ENCODE results near the gene FBXW10. TPM values are rescaled to one million over a fixed set of nuclear protein-coding genes. Genes with fewer than 3 reads are reported as not detected.
"Not testable (repeated sequence)": the region's sequence is repeated elsewhere in the genome, so short reads cannot be mapped to it uniquely, and the experiment has no call there.

The FBXW10 gene, protein sequence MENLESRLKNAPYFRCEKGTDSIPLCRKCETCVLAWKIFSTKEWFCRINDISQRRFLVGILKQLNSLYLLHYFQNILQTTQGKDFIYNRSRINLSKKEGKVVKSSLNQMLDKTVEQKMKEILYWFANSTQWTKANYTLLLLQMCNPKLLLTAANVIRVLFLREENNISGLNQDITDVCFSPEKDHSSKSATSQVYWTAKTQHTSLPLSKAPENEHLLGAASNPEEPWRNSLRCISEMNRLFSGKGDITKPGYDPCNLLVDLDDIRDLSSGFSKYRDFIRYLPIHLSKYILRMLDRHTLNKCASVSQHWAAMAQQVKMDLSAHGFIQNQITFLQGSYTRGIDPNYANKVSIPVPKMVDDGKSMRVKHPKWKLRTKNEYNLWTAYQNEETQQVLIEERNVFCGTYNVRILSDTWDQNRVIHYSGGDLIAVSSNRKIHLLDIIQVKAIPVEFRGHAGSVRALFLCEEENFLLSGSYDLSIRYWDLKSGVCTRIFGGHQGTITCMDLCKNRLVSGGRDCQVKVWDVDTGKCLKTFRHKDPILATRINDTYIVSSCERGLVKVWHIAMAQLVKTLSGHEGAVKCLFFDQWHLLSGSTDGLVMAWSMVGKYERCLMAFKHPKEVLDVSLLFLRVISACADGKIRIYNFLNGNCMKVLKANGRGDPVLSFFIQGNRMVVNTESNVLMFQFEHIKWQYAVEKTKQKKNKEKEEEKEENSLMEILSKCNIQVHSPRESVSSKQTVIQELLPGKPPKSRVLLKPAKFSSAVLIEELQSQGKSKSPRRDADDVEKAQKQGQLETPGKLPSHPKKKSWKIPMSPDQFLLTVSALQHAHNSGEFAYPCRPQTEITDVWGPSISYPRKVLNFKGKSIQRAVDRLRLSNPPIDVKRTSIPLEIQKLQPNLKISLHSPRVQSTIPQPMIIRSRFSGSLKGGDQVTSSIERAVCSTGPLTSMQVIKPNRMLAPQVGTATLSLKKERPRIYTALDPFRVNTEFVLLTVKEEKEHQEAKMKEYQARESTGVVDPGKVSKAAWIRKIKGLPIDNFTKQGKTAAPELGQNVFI
- total RNA-seq (2014; rRNA removed; shearing (Covaris generic); ENCODE audit: low replicate concordance) = not detected in 2 replicates

DNA sequence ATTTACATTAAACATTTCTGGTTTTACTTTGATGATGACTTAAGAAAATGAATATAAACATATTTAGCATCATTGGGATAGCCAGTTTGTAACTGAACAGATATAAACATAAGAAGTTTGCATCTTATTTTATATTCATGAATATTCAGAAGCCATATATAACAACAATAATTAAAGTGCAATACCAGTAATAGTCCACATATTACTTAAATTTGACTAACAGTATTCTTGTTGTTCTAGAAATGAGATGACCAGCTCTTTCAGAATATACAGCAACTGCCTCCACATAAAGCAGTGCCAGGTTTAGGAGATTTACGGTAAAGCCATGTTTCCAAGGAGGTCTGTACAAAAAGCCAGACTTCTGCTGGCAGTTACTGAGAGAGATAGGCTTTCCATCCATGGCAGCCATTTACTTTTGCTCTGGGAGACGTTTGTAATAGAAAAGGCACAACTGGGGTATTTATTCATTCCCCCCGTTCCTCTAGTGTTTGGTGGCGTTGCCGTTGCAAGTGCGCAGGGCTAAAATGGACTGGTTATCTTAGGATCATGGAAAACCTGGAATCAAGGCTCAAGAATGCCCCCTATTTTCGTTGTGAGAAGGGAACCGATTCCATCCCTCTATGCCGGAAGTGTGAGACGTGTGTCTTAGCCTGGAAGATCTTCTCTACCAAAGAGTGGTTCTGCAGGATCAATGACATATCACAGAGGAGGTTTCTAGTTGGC, at the start of gene FBXW10:
TSS of gene FBXW10 (plus strand) at position 356 of the 723 bp plus-strand sequence. CDS start at position 547, 191 bp downstream.
- not testable (repeated sequence) for H3K4me3 ChIP-seq, H3K9me3 ChIP-seq, H3K27me3 ChIP-seq, DNase-seq, H3K36me3 ChIP-seq

DNA sequence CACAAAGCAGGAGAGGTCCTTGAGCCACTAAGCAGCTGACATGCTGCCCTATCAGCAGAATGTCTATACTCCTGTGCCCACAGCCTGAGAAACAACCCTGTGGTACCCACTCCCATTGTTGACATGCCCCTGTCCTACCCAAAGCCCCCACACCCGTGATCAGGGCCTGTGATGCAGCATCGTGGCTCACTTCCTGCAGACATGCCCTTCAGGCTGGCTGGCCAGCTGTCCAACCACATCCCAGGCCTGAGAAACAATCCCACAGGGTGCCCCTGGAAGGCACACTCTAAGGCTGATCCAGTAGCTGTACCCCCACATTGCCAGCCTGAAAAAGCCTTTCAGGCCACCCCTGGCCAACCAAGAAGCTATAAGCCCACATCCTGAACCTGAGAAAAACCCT, 48.7 kb upstream of the FBXW10 start:
- not testable (repeated sequence) for H3K27me3 ChIP-seq, H3K36me3 ChIP-seq, DNase-seq, H3K9me3 ChIP-seq, H3K4me3 ChIP-seq

DNA sequence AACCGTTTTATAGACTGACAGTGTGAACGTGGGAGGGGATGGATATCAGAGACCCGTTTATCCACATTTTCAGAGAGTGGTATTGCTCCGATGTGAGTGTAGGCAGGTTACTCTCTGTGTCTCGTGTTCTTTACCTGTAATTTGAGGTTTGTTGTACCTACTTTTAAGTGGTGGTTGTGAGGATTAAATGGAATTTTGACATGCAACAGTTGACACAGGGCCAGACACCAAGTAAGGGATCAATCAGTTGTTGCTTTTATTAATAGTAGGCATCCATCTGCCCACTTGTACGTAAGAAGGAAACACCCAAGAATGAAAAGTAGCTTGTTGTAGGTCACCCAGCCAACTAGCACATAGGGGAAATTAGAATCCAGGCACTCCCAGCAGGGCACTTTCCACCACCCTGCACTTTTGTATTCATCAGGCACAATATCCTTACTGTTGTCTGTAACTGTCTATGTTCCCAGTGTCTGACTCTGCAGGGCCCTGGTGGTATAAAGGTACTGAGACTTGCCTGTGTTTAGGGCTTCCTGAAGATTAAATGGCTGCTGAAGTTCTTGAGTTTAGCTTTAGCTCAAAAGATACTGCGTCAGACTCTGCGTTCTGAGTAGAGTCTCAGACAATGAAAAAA, 45.3 kb upstream of the FBXW10 start:
- not testable (repeated sequence) for H3K36me3 ChIP-seq, H3K27me3 ChIP-seq, DNase-seq, H3K9me3 ChIP-seq
- H3K4me3 ChIP-seq = peak overlapping the region; percentile 49

DNA sequence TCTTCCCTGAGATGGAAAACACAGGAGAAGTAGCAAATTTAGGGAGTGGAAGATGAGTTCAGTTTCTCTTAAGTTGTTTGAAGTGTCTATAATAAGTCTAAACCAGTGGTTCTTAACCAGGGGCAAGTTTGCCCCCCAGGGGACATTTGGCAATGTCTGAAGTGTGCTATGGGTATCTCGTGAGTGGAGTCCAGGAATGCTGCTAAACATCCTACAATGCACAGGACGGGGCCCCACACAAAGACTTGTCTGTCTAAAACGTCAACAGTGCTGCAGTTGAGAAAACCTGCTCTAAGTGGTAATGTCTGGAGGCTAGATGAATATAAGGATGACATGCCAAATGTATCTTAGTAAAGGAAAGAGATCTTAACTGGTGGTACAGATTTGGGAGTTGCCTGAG, 37.9 kb upstream of the FBXW10 start:
- H3K27me3 ChIP-seq, H3K9me3 ChIP-seq, H3K4me3 ChIP-seq, H3K36me3 ChIP-seq, DNase-seq: not testable (repeated sequence)

DNA sequence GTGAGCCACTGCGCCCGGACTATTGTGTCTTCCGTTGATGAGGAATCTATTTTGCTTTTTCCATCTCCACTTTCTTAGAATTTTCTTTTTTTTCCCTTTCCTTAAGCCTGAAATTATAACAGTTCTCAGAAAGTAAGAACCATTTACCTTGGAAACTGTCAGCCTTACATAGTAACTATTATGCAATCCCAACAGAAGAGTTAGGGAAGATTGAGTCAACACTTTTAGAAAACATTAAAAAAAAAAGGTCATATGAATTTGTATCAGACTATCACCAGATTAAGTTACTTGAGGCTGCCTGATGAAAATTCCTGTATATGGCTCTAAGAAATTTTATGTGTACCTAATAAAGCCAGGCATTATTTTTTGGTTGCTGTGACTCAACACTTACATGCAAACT, 35.6 kb upstream of the FBXW10 start:
- DNase-seq = not testable (repeated sequence)

DNA sequence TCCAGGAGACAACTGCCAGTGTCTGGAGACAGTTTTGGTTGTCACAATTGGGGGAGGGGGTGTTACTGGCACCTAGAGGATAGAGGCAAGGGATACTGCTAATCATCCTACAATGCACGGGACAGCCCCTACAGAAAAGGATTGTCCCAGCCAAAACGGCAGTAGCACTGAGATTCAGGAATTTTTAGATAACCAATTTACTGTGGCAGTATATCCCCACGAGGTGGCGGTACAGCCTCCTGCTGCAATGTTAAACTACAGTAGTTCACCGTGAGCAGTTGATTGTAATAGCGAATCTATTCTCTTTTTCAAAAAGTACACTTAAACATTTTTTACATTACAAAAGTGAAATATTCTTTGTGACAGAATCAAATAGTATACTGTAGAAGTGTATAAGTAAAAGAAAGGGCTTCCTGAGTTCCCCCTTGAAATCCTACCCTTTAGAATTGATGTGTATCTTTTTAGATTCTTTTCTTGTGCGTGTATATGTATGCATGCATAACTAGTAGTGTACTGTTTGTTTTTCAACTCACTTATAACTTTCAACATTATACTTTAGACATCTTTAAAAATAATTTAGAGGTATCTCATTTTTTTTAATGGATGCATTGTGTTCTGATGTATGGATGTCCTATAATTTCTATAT, 31.4 kb upstream of the FBXW10 start:
- not testable (repeated sequence) for H3K9me3 ChIP-seq, H3K4me3 ChIP-seq, H3K27me3 ChIP-seq, H3K36me3 ChIP-seq
- DNase-seq = peak; percentile 29

More for the DNA sequence above, 35.6 kb upstream of the FBXW10 start:
- H3K36me3 ChIP-seq, H3K27me3 ChIP-seq, H3K9me3 ChIP-seq, H3K4me3 ChIP-seq: not testable (repeated sequence)

DNA sequence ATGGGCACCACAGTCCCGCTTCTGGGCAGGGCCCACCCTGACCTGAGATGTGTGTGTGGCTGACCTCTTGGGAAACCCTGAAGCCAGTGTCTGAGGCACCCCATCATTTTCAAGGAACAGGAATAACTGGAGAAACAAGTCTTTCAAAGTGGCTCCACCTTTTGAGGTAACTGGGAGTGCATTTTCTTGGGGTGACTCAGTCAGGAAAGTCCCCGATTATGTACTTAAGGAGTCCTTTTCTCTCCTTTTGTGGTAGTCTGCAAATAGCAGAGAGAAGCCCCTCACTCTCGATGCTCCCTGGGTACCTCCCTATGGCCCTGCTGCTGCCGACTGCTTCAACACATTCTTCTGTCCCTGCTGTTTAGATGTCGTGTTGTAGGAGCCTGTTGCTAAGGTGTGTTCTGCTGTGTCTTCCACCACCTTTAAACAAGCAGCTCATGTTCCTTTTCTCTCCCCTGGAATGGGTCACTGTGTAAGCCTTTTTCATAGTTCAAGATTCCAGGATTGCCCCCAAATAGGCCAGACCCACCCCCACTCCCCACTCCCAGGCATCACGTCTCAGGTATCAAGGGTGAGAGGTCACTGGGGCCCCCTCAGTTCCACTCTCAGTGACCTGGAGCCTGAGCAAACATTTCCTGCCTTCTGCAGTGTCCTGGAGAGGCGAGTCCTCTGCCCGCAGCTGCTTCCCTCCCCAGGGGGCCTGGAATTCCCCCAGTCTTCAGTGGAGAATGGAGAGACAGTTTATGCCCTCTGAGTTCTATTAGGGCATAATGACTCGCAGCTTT, 25.0 kb upstream of the FBXW10 start:
- H3K27me3 ChIP-seq, H3K36me3 ChIP-seq, H3K9me3 ChIP-seq, H3K4me3 ChIP-seq: not testable (repeated sequence)
- peak; percentile 75 for DNase-seq

DNA sequence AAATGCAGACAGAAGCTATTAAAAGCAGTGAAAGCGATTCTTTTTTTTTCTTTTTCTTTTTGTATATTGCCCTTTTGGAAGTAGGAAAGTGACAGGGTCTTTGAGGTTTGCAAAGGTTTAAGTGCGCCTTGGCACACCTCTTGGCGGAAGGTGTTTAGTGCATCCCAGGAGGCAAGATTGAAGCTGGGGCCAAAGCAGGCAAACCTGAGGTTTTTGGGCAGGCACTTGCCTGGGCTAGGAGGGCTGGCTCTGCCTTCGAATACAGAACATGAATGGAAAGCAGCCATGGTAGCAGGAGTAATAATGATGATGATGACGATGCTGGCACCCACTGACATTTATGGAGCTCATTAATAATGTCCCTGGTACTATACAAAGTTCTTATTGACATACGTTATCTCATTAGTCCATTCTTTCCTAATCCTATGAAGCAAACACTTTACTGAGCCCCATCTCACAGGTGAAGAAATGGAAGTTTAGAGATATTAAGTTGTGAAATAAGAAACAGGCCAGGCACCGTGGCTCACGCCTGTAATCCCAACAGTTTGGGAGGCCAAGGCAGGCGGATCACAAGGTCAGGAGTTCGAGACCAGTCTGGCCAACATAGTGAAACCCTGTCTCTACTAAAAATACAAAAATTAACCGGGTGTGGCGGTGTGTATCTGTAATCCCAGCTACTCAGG, 24.3 kb upstream of the FBXW10 start:
- not testable (repeated sequence) for H3K4me3 ChIP-seq, H3K27me3 ChIP-seq, H3K9me3 ChIP-seq, DNase-seq, H3K36me3 ChIP-seq

DNA sequence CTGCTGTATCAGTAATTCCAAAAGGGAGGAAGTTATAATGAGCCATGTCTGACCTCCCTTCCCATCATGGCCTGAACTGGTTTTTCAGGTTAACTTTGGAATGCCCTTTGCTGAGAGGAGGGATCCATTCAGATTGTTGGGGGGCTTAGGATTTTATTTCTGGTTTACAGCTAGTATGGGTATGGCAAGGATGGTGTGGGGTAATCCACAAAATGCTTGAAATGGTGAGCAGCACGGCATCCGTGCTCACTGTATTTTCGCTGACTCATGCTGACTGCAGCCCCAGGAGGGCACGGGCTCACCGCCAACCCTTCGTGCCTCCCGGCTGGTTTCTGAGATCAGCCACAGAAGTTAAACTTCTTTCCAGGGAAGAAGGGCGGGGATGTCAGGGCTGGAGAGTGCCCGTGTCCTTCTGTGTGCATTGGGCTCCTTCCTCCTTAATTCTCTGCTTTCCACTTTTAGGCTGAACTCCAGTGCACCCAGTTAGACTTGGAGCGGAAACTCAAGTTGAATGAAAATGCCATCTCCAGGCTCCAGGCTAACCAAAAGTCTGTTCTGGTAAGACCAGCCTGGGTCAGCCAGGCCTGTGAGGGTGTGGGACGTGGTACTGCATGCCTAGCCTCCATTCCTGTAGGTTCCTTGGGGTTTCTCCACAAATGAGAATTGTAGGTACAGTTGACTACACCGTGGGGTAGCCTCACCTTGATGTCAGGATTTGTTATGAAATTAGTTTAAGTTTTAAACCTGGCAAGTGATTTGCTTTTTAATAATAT, 21.9 kb upstream of the FBXW10 start:
- H3K27me3 ChIP-seq, H3K9me3 ChIP-seq, DNase-seq, H3K4me3 ChIP-seq, H3K36me3 ChIP-seq: not testable (repeated sequence)

DNA sequence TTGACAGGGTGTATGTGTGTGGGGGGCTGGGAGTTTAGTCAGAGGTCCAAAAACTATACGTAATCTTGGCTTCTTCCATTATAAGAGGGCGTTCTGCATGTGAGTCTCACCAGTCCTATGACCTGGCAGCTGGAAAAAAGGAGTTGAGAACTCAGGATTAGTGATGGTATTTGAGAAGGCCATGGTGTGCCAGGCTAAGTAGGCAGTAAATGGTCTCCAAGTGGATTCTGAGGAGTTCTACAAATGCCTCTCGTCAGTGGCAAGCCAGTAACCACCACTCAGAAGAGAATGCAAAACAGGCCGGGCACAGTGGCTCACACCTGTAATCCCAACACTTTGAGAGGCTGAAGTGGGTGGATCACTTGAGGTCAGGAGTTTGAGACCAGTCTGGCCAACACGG, 21.2 kb upstream of the FBXW10 start:
- not testable (repeated sequence) for H3K36me3 ChIP-seq, H3K27me3 ChIP-seq, H3K4me3 ChIP-seq, H3K9me3 ChIP-seq
- peak; percentile 22 for DNase-seq

DNA sequence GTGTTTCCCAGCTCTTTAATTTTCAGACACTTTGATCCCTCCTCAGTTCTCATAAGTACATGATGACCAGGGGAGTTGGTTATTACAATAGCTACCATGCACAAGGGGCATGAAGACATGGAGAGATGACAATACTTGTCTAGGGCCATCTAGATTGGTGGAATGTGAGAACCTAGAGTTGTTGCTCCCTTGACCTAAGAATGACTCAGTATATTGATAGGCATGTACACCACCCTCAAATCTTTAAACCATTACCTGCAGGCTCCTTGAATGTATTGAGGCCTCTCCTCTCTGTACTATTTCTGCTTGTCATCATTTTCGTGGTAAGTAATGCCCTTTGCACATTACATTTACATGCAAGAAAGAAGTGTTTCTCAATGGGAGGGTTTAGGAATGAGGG, 20.3 kb upstream of the FBXW10 start:
- DNase-seq, H3K9me3 ChIP-seq, H3K36me3 ChIP-seq, H3K27me3 ChIP-seq, H3K4me3 ChIP-seq: not testable (repeated sequence)

DNA sequence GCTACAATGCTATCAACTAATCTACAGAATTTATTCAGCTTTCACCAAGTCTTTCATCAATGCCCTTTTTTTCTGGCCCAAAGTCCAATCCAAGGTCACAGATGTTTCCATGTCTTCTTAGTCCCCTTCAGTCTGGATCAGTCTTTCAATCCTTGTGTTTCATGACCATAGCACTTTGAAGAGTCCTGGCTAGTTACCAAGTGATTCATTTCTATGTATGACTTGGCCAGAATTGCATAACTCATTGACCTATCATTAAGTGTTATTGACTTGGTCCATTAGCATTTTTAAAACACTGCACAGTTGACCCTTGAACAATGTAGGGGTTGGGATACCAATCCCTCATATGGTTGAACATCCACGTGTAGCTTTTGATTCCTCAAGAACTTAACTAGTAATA, 11.4 kb upstream of the FBXW10 start:
- H3K27me3 ChIP-seq, H3K36me3 ChIP-seq, H3K9me3 ChIP-seq, DNase-seq, H3K4me3 ChIP-seq: not testable (repeated sequence)

DNA sequence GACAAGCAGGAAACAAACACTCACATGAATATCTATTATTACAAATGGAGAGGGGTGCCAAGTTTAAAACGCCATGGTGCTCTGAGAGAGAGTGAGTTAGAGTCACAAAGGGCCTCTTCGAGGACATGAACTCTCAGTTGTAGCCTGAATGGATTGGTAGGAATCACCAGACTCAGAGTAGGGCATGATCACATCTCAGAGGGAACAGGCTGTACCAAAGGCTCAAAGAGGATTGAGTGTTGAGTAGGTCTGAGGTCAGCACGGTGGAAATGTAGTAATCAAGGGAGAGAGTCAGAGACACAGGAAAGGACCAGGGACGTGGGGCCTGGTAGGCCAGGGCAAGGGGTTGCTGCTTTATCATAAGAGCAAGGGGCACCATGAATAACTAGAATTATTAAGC, 10.5 kb upstream of the FBXW10 start:
- not testable (repeated sequence) for H3K4me3 ChIP-seq, DNase-seq, H3K27me3 ChIP-seq, H3K9me3 ChIP-seq, H3K36me3 ChIP-seq

DNA sequence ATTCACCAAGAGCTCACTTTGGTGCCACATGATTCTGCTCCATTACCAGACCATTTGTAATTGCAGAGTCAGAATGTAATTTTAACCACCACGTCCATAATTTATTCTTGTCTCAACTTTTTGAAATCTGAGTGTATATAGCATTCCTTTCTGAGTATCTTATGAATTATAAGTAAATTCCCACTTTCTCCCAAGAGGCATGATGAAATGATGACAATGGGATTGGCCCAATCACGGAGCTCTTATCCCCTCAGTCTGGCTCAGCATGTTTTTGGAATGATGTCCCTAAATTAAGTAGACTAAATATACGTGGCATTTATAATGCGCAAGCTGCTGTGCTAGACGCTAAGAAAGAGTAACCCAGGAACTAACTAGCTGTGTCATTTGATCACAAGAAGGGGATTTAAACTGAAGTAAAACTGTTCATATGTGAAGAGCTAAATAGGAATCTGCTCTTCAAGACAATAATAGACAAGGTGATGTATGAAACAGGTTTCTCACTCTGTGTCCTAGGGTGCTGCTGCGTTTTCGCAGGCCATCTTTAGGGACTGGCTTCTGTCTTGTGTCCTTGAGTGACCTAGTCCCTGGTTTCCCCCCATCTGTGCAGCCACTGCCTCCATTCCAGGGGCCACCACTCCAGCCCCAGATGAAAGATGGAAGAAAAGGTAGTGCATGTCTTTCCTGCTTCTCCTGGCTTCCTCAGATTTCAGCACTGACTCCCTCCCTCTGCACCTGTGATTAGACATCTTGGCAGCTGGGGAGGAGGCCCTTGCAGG, 4.0 kb upstream of the FBXW10 start:
- not testable (repeated sequence) for H3K9me3 ChIP-seq, H3K4me3 ChIP-seq, H3K27me3 ChIP-seq, DNase-seq, H3K36me3 ChIP-seq
